ENCODE measurements around the gene PCDHGA1.
A peak's percentile ranks its signal among the peaks of the same experiment; 100 is the strongest.
"Not testable (repeated sequence)": the region's sequence is repeated elsewhere in the genome, so short reads cannot be mapped to it uniquely, and the experiment has no call there.

Gene PCDHGA1

GRCh38 chr5:141427783-141428426 is 97.6 kb downstream of the PCDHGA1 start:
- Histone ChIP-seq H3K27me3 (no peaks in the 10 kb centered on the region), H3K4me1 (no peaks in the 10 kb centered on the region), H3K9me3 (peaks cover 9% of the 10 kb centered on the region; the same call in 1 of the 2 replicates), H3K36me3 (peaks cover 13% of the 10 kb centered on the region; the same call in 1 of the 2 replicates), H3K4me3 (ENCODE audit: low read depth, low read length) (no peak overlapping the region)
- DNase-seq, result no peak
- no peak for TF ChIP-seq CTCF (IDR thresholded peaks at IDR 0.05; ENCODE audit: low read depth, low read length)

- no peaks in the 10 kb centered on the region for H3K27me3 ChIP-seq
These were observed 100.2 kb downstream of the PCDHGA1 start, which contains the start of gene PCDHGA12 for GRCh38 chr5:141430332-141431113. Gene PCDHGA12, plus strand, starts transcription at chr5:141430507. Its CDS starts 253 bp downstream, at chr5:141430760.

GRCh38 chr5:141431286-141431685 is 101.0 kb downstream of the PCDHGA1 start:
- no peak overlapping the region for H3K4me3 ChIP-seq (ENCODE audit: low read depth, low read length)
- H3K4me1 ChIP-seq, result no peaks in the 10 kb centered on the region
- TF ChIP-seq CTCF (IDR thresholded peaks at IDR 0.05; ENCODE audit: low read depth, low read length), result no peak
- H3K36me3 ChIP-seq, result peaks cover 13% of the 10 kb centered on the region; the same call in 1 of the 2 replicates
- DNase-seq, result no peak
- H3K9me3 ChIP-seq, result peaks cover 9% of the 10 kb centered on the region; the same call in 1 of the 2 replicates
- no peaks in the 10 kb centered on the region for H3K27me3 ChIP-seq

More at GRCh38 chr5:141430332-141431113, 100.2 kb downstream of the PCDHGA1 start, which contains the start of gene PCDHGA12:
- H3K36me3 ChIP-seq, result peaks cover 13% of the 10 kb centered on the region; the same call in 1 of the 2 replicates
- peaks cover 9% of the 10 kb centered on the region; the same call in 1 of the 2 replicates for H3K9me3 ChIP-seq
- H3K4me3 ChIP-seq (ENCODE audit: low read depth, low read length), result no peak within 1 kb of the TSS
- peak; percentile 14 for TF ChIP-seq CTCF (IDR thresholded peaks at IDR 0.05; ENCODE audit: low read depth, low read length)
- DNase-seq, result no peak
- H3K4me1 ChIP-seq, result no peaks in the 10 kb centered on the region

GRCh38 chr5:141432308-141432707 is 102.0 kb downstream of the PCDHGA1 start:
- DNase-seq; H3K4me1 ChIP-seq; H3K4me3 ChIP-seq (ENCODE audit: low read depth, low read length); H3K9me3 ChIP-seq; H3K27me3 ChIP-seq: not testable (repeated sequence)
- H3K36me3 ChIP-seq, result peaks cover 13% of the 10 kb centered on the region; the same call in 1 of the 2 replicates

GRCh38 chr5:141432726-141433125 is 102.4 kb downstream of the PCDHGA1 start:
- H3K27me3 ChIP-seq; H3K36me3 ChIP-seq; H3K9me3 ChIP-seq; H3K4me1 ChIP-seq; DNase-seq; H3K4me3 ChIP-seq (ENCODE audit: low read depth, low read length): not testable (repeated sequence)

GRCh38 chr5:141434006-141434405 is 103.7 kb downstream of the PCDHGA1 start:
- no peak for TF ChIP-seq CTCF (IDR thresholded peaks at IDR 0.05; ENCODE audit: low read depth, low read length)
- Histone ChIP-seq H3K27me3 (no peaks in the 10 kb centered on the region), H3K4me1 (no peaks in the 10 kb centered on the region), H3K9me3 (0 out of 2 replicates have a peak, but pooled peaks cover 4% of the 10 kb centered on the region), H3K4me3 (ENCODE audit: low read depth, low read length) (no peak overlapping the region), H3K36me3 (0 out of 2 replicates have a peak, but pooled peaks cover 4% of the 10 kb centered on the region)
- no peak for DNase-seq

- TF ChIP-seq CTCF (IDR thresholded peaks at IDR 0.05; ENCODE audit: low read depth, low read length), result no peak
- Histone ChIP-seq H3K9me3 (no peaks in the 10 kb centered on the region), H3K4me1 (no peaks in the 10 kb centered on the region), H3K36me3 (no peaks in the 10 kb centered on the region), H3K27me3 (no peaks in the 10 kb centered on the region), H3K4me3 (ENCODE audit: low read depth, low read length) (no peak overlapping the region)
- DNase-seq, result no peak
These were observed 106.9 kb downstream of the PCDHGA1 start for GRCh38 chr5:141437221-141437620.
